Stimulated activated effector memory CD8-positive, alpha-beta T cell treated with anti-CD3 and anti-CD28 coated beads, Interleukin-12 subunit alpha, Interleukin-12 subunit beta, amount 100 ng/mL, for 72 hours (primary cell): ENCODE results near the gene ITPKB.
"Not testable (repeated sequence)": the region's sequence is repeated elsewhere in the genome, so short reads cannot be mapped to it uniquely, and the experiment has no call there.

ENCODE experiments used
- ATAC-seq: fragments of 150-1000 bp; cut with Tn5 transposase; 2 replicates; pipeline ENCODE4 v1.10.0; 2021
- DNase-seq, 2 donors: peaks; one replicate each; pipeline ENCODE4 v3.0.0; 2021 to 2022; ENCODE audit warnings: low spot score in 2 of 2
- H3K27ac Mint-ChIP-seq: one replicate; pipeline ENCODE4 v1.8.0; 2022; ENCODE audit warnings: mild to moderate bottlenecking, mixed read lengths
- H3K36me3 Mint-ChIP-seq: one replicate; pipeline ENCODE4 v1.8.0; 2022; ENCODE audit warnings: mild to moderate bottlenecking, mixed read lengths
- H3K4me1 Mint-ChIP-seq: one replicate; pipeline ENCODE4 v1.8.0; 2022; ENCODE audit warnings: mixed read lengths
- H3K4me3 Mint-ChIP-seq: one replicate; pipeline ENCODE4 v1.8.0; 2022; ENCODE audit warnings: mild to moderate bottlenecking, mixed read lengths
- H3K9me3 Mint-ChIP-seq: one replicate; pipeline ENCODE4 v1.8.0; 2022; ENCODE audit warnings: mixed read lengths

ITPKB gene

GRCh38 chr1:226607821-226608220 lies 131.3 kb downstream of the ITPKB start:
- H3K9me3 Mint-ChIP-seq = no peaks in the 10 kb centered on the region
- no peak for ATAC-seq

GRCh38 chr1:226607268-226607660 lies 131.8 kb downstream of the ITPKB start:
- Mint-ChIP-seq H3K4me3 (no peak overlapping the region), H3K36me3 (no peaks in the 10 kb centered on the region), H3K27ac (no peak overlapping the region), H3K9me3 (no peaks in the 10 kb centered on the region), H3K4me1 (peaks cover 8% of the 10 kb centered on the region)
- ATAC-seq (no peak), DNase-seq (no peak)

More at GRCh38 chr1:226607821-226608220, 131.3 kb downstream of the ITPKB start:
- Mint-ChIP-seq H3K36me3 (no peaks in the 10 kb centered on the region), H3K4me1 (peaks cover 8% of the 10 kb centered on the region), H3K27ac (no peak overlapping the region), H3K4me3 (no peak overlapping the region)
- no peak for DNase-seq

GRCh38 chr1:226606311-226607267 lies 132.5 kb downstream of the ITPKB start:
- ATAC-seq (no peak), DNase-seq (no peak)
- H3K27ac Mint-ChIP-seq = no peak overlapping the region
- H3K9me3 Mint-ChIP-seq = no peaks in the 10 kb centered on the region
- H3K4me3 Mint-ChIP-seq = no peak overlapping the region
- no peaks in the 10 kb centered on the region for H3K36me3 Mint-ChIP-seq
- H3K4me1 Mint-ChIP-seq = peaks cover 8% of the 10 kb centered on the region

GRCh38 chr1:226605318-226605950 lies 133.6 kb downstream of the ITPKB start:
- H3K4me1 Mint-ChIP-seq = peaks cover 8% of the 10 kb centered on the region
- ATAC-seq = no peak
- no peaks in the 10 kb centered on the region for H3K9me3 Mint-ChIP-seq
- no peak for DNase-seq
- H3K36me3 Mint-ChIP-seq = no peaks in the 10 kb centered on the region
- no peak overlapping the region for H3K4me3 Mint-ChIP-seq
- no peak overlapping the region for H3K27ac Mint-ChIP-seq

- Mint-ChIP-seq H3K36me3 (no peaks in the 10 kb centered on the region), H3K4me1 (peaks cover 8% of the 10 kb centered on the region), H3K4me3 (no peak overlapping the region), H3K9me3 (no peaks in the 10 kb centered on the region), H3K27ac (no peak overlapping the region)
- DNase-seq (no peak), ATAC-seq (no peak)
These were observed 134.3 kb downstream of the ITPKB start for GRCh38 chr1:226604560-226605317.

GRCh38 chr1:226603858-226604559 lies 135.1 kb downstream of the ITPKB start:
- no peak for DNase-seq
- H3K4me1 Mint-ChIP-seq = peaks cover 8% of the 10 kb centered on the region
- no peak overlapping the region for H3K27ac Mint-ChIP-seq
- H3K36me3 Mint-ChIP-seq = no peaks in the 10 kb centered on the region
- no peak overlapping the region for H3K4me3 Mint-ChIP-seq
- no peak for ATAC-seq
- no peaks in the 10 kb centered on the region for H3K9me3 Mint-ChIP-seq

- Mint-ChIP-seq H3K36me3 (no peaks in the 10 kb centered on the region), H3K4me1 (peaks cover 8% of the 10 kb centered on the region), H3K27ac (no peak overlapping the region), H3K4me3 (no peak overlapping the region), H3K9me3 (no peaks in the 10 kb centered on the region)
- ATAC-seq (no peak), DNase-seq (no peak)
These were observed 135.8 kb downstream of the ITPKB start for GRCh38 chr1:226603022-226603857.

GRCh38 chr1:226602186-226603021 lies 136.7 kb downstream of the ITPKB start:
- Mint-ChIP-seq H3K36me3 (no peaks in the 10 kb centered on the region), H3K9me3 (no peaks in the 10 kb centered on the region), H3K27ac (no peak overlapping the region), H3K4me3 (no peak overlapping the region), H3K4me1 (peaks cover 8% of the 10 kb centered on the region)
- DNase-seq = no peak
- ATAC-seq = no peak

GRCh38 chr1:226601456-226601855 lies 137.6 kb downstream of the ITPKB start:
- no peak for DNase-seq
- H3K9me3 Mint-ChIP-seq = no peaks in the 10 kb centered on the region
- peaks cover 8% of the 10 kb centered on the region for H3K4me1 Mint-ChIP-seq
- no peak overlapping the region for H3K4me3 Mint-ChIP-seq
- ATAC-seq = no peak
- H3K27ac Mint-ChIP-seq = no peak overlapping the region
- no peaks in the 10 kb centered on the region for H3K36me3 Mint-ChIP-seq

GRCh38 chr1:226600254-226600653 lies 138.8 kb downstream of the ITPKB start:
- no peak overlapping the region for H3K27ac Mint-ChIP-seq
- DNase-seq (no peak), ATAC-seq (no peak)
- peaks cover 8% of the 10 kb centered on the region for H3K4me1 Mint-ChIP-seq
- no peaks in the 10 kb centered on the region for H3K36me3 Mint-ChIP-seq
- no peaks in the 10 kb centered on the region for H3K9me3 Mint-ChIP-seq
- H3K4me3 Mint-ChIP-seq = no peak overlapping the region

- ATAC-seq (no peak), DNase-seq (no peak)
- H3K36me3 Mint-ChIP-seq = no peaks in the 10 kb centered on the region
- no peak overlapping the region for H3K27ac Mint-ChIP-seq
- peaks cover 8% of the 10 kb centered on the region for H3K4me1 Mint-ChIP-seq
- H3K9me3 Mint-ChIP-seq = no peaks in the 10 kb centered on the region
- H3K4me3 Mint-ChIP-seq = no peak overlapping the region
These were observed 139.3 kb downstream of the ITPKB start for GRCh38 chr1:226599636-226600238.

- DNase-seq, H3K36me3 Mint-ChIP-seq, H3K27ac Mint-ChIP-seq, H3K9me3 Mint-ChIP-seq, H3K4me3 Mint-ChIP-seq, ATAC-seq, H3K4me1 Mint-ChIP-seq: not testable (repeated sequence)
These were observed 140.1 kb downstream of the ITPKB start for GRCh38 chr1:226598955-226599354.

GRCh38 chr1:226598455-226598849 lies 140.6 kb downstream of the ITPKB start:
- H3K4me1 Mint-ChIP-seq = peaks cover 2% of the 10 kb centered on the region
- no peaks in the 10 kb centered on the region for H3K36me3 Mint-ChIP-seq
- H3K4me3 Mint-ChIP-seq = no peak overlapping the region
- H3K27ac Mint-ChIP-seq = no peak overlapping the region
- no peak for DNase-seq
- ATAC-seq = no peak
- no peaks in the 10 kb centered on the region for H3K9me3 Mint-ChIP-seq
